ENCODE measurements around the gene BDP1.
"Not testable (repeated sequence)": the region's sequence is repeated elsewhere in the genome, so short reads cannot be mapped to it uniquely, and the experiment has no call there.

The BDP1 gene

DNA sequence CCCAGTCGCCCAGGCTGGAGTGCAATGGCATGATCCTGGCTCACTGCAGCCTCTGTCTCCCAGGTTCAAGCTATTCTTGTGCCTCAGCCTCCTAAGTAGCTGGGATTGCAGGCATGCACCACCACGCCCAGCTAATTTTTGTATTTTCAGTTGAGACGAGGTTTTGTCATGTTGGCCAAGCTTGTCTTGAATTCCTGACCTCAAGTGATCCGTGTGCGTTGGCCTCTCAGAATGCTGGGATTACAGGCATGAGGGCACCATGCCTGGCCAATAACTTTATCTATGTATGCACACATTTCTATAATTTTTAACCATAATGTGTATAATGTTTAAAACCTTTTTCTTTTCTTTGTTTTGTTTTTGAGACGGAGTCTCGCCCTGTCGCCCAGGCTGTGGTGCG lies 43.3 kb downstream of the BDP1 start:
- H3K4me3 Mint-ChIP-seq; H3K4me1 Mint-ChIP-seq (ENCODE audit: low read depth); intact Hi-C loops (cut with micrococcal nuclease); H3K9me3 Mint-ChIP-seq; H3K27me3 Mint-ChIP-seq; H3K27ac Mint-ChIP-seq: not testable (repeated sequence)
- peaks cover 100% of the 10 kb centered on the region for H3K36me3 Mint-ChIP-seq (ENCODE audit: low read depth)

DNA sequence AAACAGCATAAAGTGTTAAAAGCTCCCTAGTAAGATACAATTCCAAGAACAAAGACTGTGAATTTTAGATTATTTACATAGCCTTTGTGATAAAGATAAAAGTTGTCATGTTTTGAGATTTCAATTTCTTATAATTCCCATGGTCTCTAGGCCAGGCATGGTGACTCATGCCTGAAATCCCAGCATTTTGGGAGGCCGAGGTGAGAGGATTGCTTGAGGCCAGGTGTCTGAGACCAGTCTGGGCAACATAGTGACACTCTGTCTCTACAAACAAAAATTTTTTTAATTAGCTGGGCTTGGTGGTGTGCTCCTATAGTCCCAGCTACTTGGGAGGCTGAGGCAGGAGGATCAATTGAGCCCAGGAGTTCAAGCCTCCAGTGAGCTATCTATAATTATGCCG lies 48.1 kb downstream of the BDP1 start:
- Mint-ChIP-seq H3K9me3 (no peaks in the 10 kb centered on the region), H3K27ac (no peak overlapping the region), H3K27me3 (no peaks in the 10 kb centered on the region), H3K36me3 (ENCODE audit: low read depth) (peaks cover 97% of the 10 kb centered on the region), H3K4me3 (no peak overlapping the region), H3K4me1 (ENCODE audit: low read depth) (no peaks in the 10 kb centered on the region)
- intact Hi-C loops (cut with micrococcal nuclease) = no loop called here

DNA sequence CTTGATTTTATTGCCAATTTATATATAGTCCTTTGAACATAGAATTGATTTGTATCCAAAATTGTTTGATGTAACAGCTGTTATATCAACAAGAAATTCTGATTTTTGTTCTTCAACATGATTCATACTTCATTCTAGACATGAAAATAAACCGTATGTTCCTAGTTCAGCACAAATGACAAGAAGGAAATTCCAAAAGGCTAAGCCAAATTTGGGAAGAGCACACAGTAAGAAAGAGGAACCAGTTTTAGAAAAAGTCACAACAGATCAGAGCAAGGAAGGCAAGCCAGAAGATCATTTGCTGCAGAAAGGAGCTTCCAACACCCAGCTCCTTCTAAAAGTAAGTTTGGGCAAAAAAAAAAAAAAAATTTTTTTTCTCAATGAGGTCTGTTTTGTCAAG lies 66.7 kb downstream of the BDP1 start:
- Mint-ChIP-seq H3K4me3 (no peak overlapping the region), H3K9me3 (no peaks in the 10 kb centered on the region), H3K4me1 (ENCODE audit: low read depth) (peaks cover 8% of the 10 kb centered on the region), H3K27me3 (no peaks in the 10 kb centered on the region), H3K36me3 (ENCODE audit: low read depth) (peaks cover 84% of the 10 kb centered on the region), H3K27ac (peak overlapping the region; percentile 57)
- intact Hi-C loops (cut with micrococcal nuclease) = loop anchor here (5.0 kb wide), 1 partner anchor 35 kb away; no protein-coding TSS in a partner anchor

DNA sequence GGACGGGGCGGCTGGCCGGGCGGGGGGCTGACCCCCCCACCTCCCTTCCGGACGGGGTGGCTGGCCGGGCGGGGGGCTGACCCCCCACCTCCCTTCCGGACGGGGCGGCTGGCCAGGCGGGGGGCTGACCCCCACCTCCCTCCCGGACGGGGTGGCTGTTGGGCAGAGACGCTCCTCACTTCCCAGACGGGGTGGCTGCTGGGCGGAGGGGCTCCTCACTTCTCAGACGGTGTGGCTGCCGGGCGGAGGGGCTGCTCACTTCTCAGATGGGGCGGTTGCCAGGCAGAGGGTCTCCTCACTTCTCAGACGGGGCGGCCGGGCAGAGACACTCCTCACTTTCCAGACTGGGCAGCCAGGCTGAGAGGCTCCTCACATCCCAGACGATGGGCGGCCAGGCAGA lies 70.2 kb downstream of the BDP1 start:
- peaks cover 62% of the 10 kb centered on the region for H3K36me3 Mint-ChIP-seq (ENCODE audit: low read depth)
- H3K27ac Mint-ChIP-seq; H3K27me3 Mint-ChIP-seq; H3K9me3 Mint-ChIP-seq; H3K4me3 Mint-ChIP-seq; intact Hi-C loops (cut with micrococcal nuclease): not testable (repeated sequence)
- peaks cover 16% of the 10 kb centered on the region for H3K4me1 Mint-ChIP-seq (ENCODE audit: low read depth)

- Mint-ChIP-seq H3K4me1 (ENCODE audit: low read depth) (peaks cover 14% of the 10 kb centered on the region), H3K27me3 (no peaks in the 10 kb centered on the region), H3K27ac (no peak overlapping the region), H3K4me3 (no peak overlapping the region), H3K9me3 (no peaks in the 10 kb centered on the region), H3K36me3 (ENCODE audit: low read depth) (peaks cover 51% of the 10 kb centered on the region)
- intact Hi-C loops (cut with micrococcal nuclease) = loop anchor here (2.0 kb wide), 1 partner anchor 13 kb away; no protein-coding TSS in a partner anchor
Measured at GRCh38 chr5:71528206-71528605, 72.8 kb downstream of the BDP1 start.

DNA sequence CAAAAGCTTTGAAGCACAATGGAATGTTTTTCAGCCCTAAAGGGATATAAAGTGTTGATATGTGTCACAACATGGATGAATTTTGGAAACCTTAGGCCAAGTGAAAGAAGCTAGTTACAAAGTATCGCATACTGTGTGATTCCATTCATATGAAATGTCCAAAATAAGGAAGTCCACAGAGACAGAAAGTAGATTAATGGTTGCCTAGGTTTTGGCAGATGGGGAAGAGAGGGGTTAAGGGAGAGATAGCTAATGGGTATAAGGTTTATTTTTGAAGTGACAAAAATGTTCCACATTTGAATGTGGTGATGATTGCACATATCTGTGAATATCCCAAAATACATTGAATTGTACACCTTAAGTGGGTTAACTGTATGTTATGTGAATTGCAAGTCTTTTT lies 74.2 kb downstream of the BDP1 start:
- Mint-ChIP-seq H3K27me3 (no peaks in the 10 kb centered on the region), H3K4me3 (no peak overlapping the region), H3K36me3 (ENCODE audit: low read depth) (peaks cover 47% of the 10 kb centered on the region), H3K27ac (no peak overlapping the region), H3K4me1 (ENCODE audit: low read depth) (peaks cover 26% of the 10 kb centered on the region), H3K9me3 (no peaks in the 10 kb centered on the region)
- intact Hi-C loops (cut with micrococcal nuclease) = loop anchor here (2.0 kb wide), 1 partner anchor 15 kb away; no protein-coding TSS in a partner anchor

DNA sequence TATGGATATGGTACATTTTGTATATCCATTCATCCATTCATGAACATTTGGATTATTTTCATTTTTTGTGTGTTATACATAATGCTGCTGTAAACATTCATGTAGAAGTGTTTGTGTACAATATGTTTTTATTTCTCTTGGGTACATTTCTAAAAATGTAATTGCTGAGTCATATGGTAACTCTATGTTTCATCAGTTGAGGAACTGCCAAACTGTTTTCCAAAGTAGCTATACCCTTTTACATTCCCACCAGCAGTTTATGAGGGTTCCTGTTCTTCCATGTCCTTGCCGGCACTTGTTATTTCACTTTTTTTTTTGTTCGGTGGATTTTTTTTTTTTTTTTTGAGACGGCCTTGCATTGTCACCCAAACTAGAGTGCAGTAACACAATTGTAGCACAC lies 77.7 kb downstream of the BDP1 start:
- no peaks in the 10 kb centered on the region for H3K27me3 Mint-ChIP-seq
- peak overlapping the region; percentile 66 for H3K4me3 Mint-ChIP-seq
- peaks cover 34% of the 10 kb centered on the region for H3K4me1 Mint-ChIP-seq (ENCODE audit: low read depth)
- intact Hi-C loops (cut with micrococcal nuclease) = no loop called here
- H3K9me3 Mint-ChIP-seq = no peaks in the 10 kb centered on the region
- H3K36me3 Mint-ChIP-seq (ENCODE audit: low read depth) = peaks cover 56% of the 10 kb centered on the region
- H3K27ac Mint-ChIP-seq = peak overlapping the region; percentile 86

DNA sequence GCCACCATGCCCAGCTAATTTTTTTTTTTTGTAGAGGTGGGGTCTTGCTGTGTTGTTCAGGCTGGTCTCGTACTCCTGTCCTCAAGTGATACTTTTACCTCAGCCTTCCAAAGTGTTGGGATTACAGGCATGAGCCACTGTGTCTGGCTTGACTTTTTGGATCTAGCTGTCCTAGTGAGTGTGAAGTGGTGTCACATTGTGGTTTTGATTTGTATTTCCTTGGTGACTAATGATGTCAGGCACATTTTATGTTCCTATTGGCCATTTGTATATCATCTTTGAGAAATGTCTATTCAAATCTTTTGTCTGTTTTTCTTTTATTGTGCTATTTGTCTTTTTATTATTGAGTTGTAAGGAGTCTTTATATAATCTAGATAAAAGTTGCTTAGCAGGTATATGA lies 78.2 kb downstream of the BDP1 start:
- H3K9me3 Mint-ChIP-seq = no peaks in the 10 kb centered on the region
- peak overlapping the region; percentile 86 for H3K27ac Mint-ChIP-seq
- peaks cover 39% of the 10 kb centered on the region for H3K4me1 Mint-ChIP-seq (ENCODE audit: low read depth)
- H3K4me3 Mint-ChIP-seq = peak overlapping the region; percentile 66
- peaks cover 61% of the 10 kb centered on the region for H3K36me3 Mint-ChIP-seq (ENCODE audit: low read depth)
- no peaks in the 10 kb centered on the region for H3K27me3 Mint-ChIP-seq
- intact Hi-C loops (cut with micrococcal nuclease) = no loop called here

- Mint-ChIP-seq H3K27me3 (no peaks in the 10 kb centered on the region), H3K4me1 (ENCODE audit: low read depth) (peaks cover 33% of the 10 kb centered on the region), H3K27ac (peak overlapping the region; percentile 2), H3K9me3 (no peaks in the 10 kb centered on the region), H3K36me3 (ENCODE audit: low read depth) (peaks cover 80% of the 10 kb centered on the region), H3K4me3 (no peak overlapping the region)
- intact Hi-C loops (cut with micrococcal nuclease) = no loop called here
Measured at GRCh38 chr5:71537687-71538086, 82.2 kb downstream of the BDP1 start.

GRCh38 chr5:71550885-71551284 lies 95.4 kb downstream of the BDP1 start:
- H3K27me3 Mint-ChIP-seq; H3K9me3 Mint-ChIP-seq; H3K4me1 Mint-ChIP-seq (ENCODE audit: low read depth); intact Hi-C loops (cut with micrococcal nuclease); H3K4me3 Mint-ChIP-seq; H3K27ac Mint-ChIP-seq: not testable (repeated sequence)
- peaks cover 97% of the 10 kb centered on the region for H3K36me3 Mint-ChIP-seq (ENCODE audit: low read depth)

DNA sequence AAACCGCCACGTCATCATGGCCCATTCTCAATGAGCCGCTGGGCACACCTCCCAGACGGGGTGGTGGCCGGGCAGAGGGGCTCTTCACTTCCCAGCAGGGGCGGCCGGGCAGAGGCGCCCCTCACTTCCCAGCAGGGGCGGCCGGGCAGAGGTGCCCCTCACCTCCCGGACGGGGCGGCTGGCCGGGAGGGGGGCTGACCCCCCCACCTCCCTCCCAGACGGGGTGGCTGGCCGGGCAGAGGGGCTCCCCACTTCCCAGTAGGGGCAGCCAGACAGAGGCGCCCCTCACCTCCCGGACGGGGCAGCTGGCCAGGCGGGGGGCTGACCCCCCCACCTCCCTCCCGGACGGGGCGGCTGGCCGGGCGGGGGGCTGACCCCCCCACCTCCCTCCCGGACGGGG lies 96.1 kb downstream of the BDP1 start:
- H3K9me3 Mint-ChIP-seq; H3K4me1 Mint-ChIP-seq (ENCODE audit: low read depth); H3K27ac Mint-ChIP-seq; intact Hi-C loops (cut with micrococcal nuclease); H3K4me3 Mint-ChIP-seq; H3K27me3 Mint-ChIP-seq: not testable (repeated sequence)
- peaks cover 97% of the 10 kb centered on the region for H3K36me3 Mint-ChIP-seq (ENCODE audit: low read depth)

DNA sequence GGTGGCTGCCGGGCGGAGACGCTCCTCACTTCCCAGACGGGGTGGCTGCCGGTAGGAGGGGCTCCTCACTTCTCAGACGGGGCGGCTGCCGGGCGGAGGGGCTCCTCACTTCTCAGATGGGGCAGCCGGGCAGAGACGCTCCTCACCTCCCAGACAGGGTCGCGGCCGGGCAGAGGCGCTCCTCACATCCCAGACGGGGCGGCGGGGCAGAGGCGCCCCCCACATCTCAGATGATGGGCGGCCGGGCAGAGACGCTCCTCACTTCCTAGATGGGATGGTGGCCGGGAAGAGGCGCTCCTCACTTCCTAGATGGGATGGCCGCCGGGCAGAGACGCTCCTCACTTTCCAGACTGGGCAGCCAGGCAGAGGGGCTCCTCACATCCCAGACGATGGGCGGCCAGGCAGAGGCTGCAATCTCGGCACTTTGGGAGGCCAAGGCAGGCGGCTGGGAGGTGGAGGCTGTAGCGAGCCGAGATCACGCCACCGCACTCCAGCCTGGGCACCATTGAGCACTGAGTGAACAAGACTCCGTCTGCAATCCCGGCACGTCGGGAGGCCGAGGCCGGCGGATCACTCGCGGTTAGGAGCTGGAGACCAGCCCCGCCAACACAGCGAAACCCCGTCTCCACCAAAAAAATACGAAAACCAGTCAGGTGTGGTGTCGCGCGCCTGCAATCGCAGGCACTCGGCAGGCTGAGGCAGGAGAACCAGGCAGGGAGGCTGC lies 96.7 kb downstream of the BDP1 start:
- H3K4me1 Mint-ChIP-seq (ENCODE audit: low read depth); H3K27me3 Mint-ChIP-seq; H3K4me3 Mint-ChIP-seq; intact Hi-C loops (cut with micrococcal nuclease); H3K27ac Mint-ChIP-seq; H3K9me3 Mint-ChIP-seq: not testable (repeated sequence)
- H3K36me3 Mint-ChIP-seq (ENCODE audit: low read depth) = peaks cover 96% of the 10 kb centered on the region

DNA sequence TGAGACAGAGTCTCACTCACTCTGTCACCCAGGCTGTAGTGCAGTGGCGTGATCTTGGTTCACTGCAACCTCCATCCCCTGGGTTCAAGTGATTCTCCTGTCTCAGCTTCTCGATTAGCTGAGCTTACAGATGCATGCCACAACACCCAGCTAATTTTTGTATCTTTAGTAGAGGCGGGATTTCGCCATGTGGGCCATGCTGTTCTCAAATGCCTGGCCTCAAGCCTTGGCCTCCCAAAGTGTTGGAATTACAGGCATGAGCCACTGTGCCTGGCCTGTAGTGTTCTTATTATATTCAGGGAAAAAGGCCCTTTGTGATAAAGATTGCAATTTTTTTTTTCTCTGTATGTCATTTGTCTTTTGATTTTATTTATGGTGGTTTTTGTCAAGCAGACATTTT lies 107.7 kb downstream of the BDP1 start:
- no peaks in the 10 kb centered on the region for H3K4me1 Mint-ChIP-seq (ENCODE audit: low read depth)
- no peaks in the 10 kb centered on the region for H3K9me3 Mint-ChIP-seq
- no peak overlapping the region for H3K27ac Mint-ChIP-seq
- no peaks in the 10 kb centered on the region for H3K27me3 Mint-ChIP-seq
- H3K36me3 Mint-ChIP-seq (ENCODE audit: low read depth) = peaks cover 72% of the 10 kb centered on the region
- H3K4me3 Mint-ChIP-seq = no peak overlapping the region
- intact Hi-C loops (cut with micrococcal nuclease) = no loop called here

- intact Hi-C loops (cut with micrococcal nuclease) = no loop called here
- Mint-ChIP-seq H3K4me3 (no peak overlapping the region), H3K9me3 (no peaks in the 10 kb centered on the region), H3K27me3 (no peaks in the 10 kb centered on the region), H3K36me3 (ENCODE audit: low read depth) (peaks cover 63% of the 10 kb centered on the region), H3K4me1 (ENCODE audit: low read depth) (no peaks in the 10 kb centered on the region), H3K27ac (no peak overlapping the region)
Measured at GRCh38 chr5:71564895-71565294, 109.4 kb downstream of the BDP1 start.
